Amygdala (tissue), 56 donors: ENCODE data around the gene WDR91.

Experiments
- DNase-seq, 56 donors: peaks; one replicate each; lab custom pipeline; 2025; lab: John Stamatoyannopoulos, UW

Gene WDR91

GRCh38 chr7:135211179-135211945, at the start of gene WDR91:
Gene WDR91 (minus strand): TSS chr7:135211526. CDS start chr7:135211502, 24 bp downstream.
- peak; percentile 74 to 98 (median 94) for DNase-seq

DNA sequence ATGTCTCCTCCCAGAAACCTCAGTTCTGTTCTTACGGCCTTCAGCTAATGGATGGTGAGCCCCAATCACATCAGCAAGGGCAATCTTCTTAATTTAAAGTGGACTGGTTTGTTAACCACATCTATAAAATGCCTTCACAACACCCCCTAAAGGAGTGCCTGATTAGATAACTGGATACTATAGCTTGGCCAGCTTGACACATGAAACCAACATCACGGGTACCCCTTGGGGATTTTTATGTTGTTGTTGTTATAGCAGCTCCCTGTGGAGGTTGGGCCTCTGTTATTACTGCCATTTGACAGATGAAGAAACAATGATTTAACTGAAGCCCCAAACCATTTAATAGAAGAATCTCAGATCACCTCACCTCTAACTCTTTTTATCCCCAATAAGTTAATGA, 49.1 kb upstream of the WDR91 start:
- no peak for DNase-seq

- no peak for DNase-seq
Measured at GRCh38 chr7:135259702-135260101, 48.4 kb upstream of the WDR91 start.

GRCh38 chr7:135258585-135258984, 47.3 kb upstream of the WDR91 start:
- no peak for DNase-seq

DNA sequence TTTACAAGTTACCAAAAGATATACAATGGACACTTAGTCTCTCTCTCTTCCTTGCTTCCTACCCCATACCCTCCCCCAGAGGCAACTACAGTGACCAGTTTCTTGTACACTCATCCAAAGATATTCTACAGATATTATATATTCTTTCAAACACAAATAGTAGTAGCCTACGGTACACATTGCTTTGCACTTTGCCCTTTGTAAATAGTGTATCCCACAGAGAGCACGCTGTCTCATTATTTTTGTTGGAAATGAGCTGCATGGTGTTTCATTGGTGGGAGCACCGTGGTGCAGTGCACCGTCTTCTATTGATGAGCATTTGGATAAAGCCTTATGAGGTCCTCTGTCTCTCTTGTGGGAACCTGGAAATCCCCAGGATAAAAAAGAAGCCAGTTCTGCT, 46.5 kb upstream of the WDR91 start:
- no peak for DNase-seq

- DNase-seq, result peak in 55 of 56 donors; percentile 29 to 94 (median 75)
Measured at GRCh38 chr7:135253851-135254771, 42.8 kb upstream of the WDR91 start.

GRCh38 chr7:135251496-135252391, 40.4 kb upstream of the WDR91 start:
- no peak for DNase-seq

- DNase-seq, result no peak
Measured at GRCh38 chr7:135248546-135248945, 37.2 kb upstream of the WDR91 start.

- DNase-seq, result no peak
Measured at GRCh38 chr7:135247746-135248471, 36.6 kb upstream of the WDR91 start.

DNA sequence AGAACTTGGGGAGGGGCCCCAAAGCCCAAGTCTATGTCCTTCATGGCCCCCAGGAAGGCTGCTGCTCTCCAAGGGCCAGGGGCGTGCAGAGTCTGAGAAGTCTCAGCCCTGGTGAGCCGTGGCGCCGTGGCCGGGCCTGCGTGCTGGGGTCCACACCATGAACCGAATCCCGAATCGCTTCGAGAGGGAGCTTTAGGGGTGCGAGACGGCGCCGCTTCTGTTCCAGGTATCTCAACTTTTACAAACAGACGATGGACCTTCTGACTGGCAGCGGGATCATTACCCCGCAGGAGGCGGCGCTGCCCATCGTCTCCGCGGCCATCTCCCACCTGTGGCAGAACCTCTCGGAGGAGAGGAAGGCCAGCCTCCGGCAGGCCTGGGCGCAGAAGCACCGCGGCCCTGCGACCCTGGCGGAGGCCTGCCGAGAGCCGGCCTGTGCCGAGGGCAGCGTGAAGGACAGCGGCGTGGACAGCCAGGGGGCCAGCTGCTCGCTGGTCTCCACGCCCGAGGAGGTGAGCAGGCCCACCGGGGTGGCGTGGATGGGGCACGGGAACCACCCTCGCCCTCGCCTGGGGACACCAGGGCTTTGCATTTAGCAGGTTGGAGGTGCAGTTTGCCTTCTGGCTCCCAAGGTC, 35.0 kb upstream of the WDR91 start:
- DNase-seq, result no peak

DNA sequence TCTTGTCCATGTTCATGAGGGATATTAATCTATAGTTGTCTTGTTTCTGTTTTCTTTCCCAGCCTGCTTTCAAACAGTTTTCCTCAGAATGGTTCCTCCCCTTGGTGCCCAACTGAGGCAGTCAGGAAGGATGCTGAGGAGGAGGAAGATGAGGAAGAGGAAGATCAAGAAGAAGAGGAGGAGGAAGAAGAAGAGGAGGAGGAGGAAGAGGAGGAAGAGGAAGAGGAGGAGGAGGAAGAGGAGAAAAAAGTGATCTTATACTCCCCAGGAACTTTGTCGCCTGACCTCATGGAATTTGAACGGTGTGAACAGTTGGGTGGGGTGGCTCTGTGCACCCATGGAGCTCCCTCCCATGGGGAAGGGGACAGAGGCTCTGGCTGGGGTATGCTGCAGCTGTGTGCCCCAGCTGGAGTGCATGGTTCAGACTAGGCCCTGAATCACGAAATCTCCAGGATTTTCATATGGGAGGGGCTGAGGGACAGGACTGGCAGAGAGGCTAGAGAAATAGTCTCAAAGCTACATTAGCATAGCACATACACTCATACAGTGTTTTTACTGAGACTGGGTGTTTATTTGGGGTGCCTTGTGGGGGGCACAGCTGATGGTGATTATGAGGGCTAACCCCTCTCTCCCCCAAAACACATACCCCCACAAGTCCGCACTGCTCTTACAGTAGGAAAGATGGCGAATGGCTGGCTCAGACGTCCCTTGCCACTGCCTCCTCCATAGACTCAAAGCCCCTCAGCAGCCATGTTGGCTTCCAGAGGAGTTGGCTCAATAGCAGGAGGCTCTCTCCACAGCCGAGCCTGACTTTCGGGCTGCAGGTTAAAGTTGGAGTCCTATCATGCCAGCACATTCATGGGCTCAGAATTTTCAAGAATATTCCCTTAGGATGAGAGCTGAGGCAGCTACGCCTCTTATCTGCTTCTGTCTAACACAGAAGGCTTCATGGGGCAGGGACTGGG, 34.2 kb upstream of the WDR91 start:
- DNase-seq, result no peak

DNA sequence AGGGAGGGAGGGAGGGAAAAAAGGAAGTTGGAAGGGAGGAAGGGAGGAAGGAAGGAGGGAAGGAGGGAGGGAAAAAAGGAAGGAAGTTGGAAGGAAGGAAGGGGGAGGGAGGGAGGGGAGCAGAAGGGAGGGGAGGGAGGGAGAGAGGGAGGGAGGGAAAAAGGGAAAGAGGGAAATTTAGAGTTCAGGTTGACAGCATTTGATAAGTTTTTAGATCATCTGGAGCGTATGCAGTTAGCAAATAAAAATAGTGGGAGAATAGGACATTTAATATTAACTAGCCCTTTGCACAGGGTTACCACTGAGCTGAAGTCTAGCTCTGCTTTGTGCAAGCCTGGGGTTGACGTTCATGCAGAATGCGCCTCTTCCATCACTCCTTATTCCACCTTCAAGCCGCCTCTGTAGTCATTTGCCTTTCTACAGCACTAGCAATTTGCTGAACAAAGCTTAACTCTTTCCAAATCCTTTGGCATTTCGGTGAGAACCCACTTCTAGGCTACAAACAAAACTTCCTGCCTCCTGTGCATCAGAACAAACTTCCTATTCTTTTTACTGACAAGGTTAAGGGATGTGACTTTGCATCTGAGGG, 30.9 kb upstream of the WDR91 start:
- no peak for DNase-seq

- DNase-seq, result peak in 8 of 56 donors; percentile 8 to 35 (median 26)
Measured at GRCh38 chr7:135240441-135240840, 29.1 kb upstream of the WDR91 start.

- DNase-seq, result no peak
Measured at GRCh38 chr7:135239263-135239662, 27.9 kb upstream of the WDR91 start.

DNA sequence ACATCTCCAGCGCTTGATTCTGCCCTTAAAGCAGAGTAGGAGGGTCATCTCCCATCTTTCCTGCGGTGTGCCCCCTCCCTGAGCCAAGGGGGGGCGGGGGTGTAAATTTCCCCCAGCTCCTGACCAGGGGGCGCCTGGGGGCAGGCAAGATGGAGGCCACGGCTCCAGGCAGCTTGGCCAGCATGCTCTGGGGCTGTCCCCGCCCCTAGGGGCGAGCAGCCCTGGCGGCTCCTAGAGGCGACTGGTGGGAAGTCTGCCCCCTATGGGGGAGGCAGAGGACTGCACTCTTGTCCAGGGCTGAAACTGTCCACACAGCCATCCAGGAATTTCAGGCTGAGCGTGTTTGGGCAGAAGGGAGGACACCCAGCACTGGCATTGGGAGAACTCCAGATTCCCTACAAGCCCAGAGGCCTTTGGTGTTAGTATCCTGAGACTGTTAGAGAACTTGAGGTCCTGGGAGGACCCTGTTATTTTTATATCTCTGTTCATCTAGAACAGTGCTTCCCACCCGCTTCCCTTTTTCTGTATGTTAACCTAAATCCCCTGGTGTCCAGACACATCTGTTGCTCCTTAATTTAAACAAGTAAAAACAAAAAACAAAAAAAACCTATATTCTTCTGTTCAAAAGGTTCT, 26.9 kb upstream of the WDR91 start:
- no peak for DNase-seq

GRCh38 chr7:135236727-135237126, 25.4 kb upstream of the WDR91 start:
- DNase-seq, result no peak

DNA sequence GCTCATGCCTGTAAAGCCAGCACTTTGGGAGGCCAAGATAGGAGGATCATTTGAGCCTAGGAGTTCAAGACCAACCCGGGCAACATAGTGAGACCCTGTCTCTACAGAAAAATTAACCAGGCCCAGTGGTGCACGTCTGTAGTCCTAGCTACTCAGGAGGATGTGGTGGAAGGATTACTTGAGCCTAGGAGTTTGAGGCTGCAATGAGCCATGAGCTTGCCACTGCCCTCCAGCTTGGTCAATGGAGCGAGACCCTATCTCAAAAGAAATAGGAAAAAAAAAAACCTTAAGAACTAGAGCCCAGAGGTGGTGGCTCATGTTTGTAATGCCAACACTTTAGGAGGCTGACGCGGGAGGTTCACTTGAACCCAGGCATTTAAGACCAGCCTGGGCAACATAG, 24.5 kb upstream of the WDR91 start:
- DNase-seq, result no peak
